Breast epithelium (tissue), 3 donors: ENCODE results near the gene SPIRE2.

Experiments
- POLR2AphosphoS5 ChIP-seq, 3 donors: sonication (generic); formaldehyde crosslinking; IDR thresholded peaks; one replicate each; pipeline ENCODE4 v1.6.1; 2017; ENCODE audit warnings: antibody characterized with exemption in 3 of 3
- TF ChIP-seq, protein P1 (sequence below), 3 donors: fragments of 450-650 bp; IDR thresholded peaks; one replicate each; pipeline ENCODE4 v1.5.1; 2016 to 2017; ENCODE audit warnings: antibody characterized with exemption in 3 of 3, mild to moderate bottlenecking in 3 of 3, moderate library complexity in 3 of 3

DNA sequence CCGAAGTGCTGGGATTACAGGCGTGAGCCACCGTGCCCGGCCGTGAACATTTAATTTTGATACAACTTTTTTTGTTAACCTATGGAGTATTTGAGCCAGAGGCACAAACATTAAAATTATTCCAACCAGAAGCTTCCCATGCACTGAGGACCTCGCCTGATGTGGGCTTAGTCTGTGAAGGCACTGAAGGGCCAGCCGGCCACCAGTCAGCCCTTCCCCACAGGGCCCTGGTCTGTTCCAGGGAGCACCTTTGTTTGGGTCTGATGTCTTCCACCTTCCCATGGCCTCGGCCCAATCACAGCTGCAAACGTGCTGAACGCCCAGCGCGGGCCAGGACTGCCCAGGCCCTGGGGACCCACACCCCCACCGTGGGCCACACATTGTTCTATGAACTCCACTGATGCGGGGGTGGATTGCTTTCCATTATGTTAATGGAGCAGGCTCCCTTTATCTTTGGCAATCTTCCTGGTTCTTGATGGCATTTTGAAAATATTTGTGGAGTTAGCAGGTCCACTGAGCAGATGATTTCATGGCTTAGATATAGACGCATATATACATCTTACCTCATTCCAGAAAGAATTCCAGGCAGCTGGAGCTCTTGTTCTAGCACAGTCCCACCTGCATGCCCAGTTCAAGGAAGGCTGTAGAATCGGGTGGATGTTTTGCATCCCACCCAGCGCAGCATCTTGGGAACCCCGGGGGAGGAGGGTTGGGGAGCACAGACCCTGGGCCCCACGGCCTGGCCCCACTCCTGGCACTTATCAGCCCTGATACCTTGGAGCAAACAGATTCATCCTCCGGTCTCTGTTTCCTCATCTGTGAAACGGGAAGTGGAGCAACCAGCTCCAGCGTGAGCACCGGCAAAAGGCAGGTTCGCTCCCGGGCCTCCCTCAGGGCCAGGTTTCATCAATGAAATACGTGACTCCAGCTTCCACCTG, 14.5 kb downstream of the SPIRE2 start:
- TF ChIP-seq, protein P1, sequence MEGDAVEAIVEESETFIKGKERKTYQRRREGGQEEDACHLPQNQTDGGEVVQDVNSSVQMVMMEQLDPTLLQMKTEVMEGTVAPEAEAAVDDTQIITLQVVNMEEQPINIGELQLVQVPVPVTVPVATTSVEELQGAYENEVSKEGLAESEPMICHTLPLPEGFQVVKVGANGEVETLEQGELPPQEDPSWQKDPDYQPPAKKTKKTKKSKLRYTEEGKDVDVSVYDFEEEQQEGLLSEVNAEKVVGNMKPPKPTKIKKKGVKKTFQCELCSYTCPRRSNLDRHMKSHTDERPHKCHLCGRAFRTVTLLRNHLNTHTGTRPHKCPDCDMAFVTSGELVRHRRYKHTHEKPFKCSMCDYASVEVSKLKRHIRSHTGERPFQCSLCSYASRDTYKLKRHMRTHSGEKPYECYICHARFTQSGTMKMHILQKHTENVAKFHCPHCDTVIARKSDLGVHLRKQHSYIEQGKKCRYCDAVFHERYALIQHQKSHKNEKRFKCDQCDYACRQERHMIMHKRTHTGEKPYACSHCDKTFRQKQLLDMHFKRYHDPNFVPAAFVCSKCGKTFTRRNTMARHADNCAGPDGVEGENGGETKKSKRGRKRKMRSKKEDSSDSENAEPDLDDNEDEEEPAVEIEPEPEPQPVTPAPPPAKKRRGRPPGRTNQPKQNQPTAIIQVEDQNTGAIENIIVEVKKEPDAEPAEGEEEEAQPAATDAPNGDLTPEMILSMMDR (IDR thresholded peaks at IDR 0.05) = no peak
- TF ChIP-seq POLR2AphosphoS5 (IDR thresholded peaks at IDR 0.05) = no peak
